K562 (cell line): ENCODE results near the gene PPARD. TPM values are rescaled to one million over a fixed set of nuclear protein-coding genes. Genes with fewer than 3 reads are reported as not detected.

Experiments
- ATAC-seq: fragments of 200-7000 bp; cut with Tn5 transposase; 3 replicates; pipeline ENCODE4 v1.9.1; 2020; ENCODE audit warnings: moderate library complexity
- BruUV-seq: library from RNA; stranded (reverse); fragments of 400-500 nt; replicated peaks from 2 replicates; lab custom pipeline; 2021; lab: Mats Ljungman, UMichigan
- CTCF ChIA-PET: fragments of 300-600 bp; formaldehyde crosslinking; extraction: SDS; loops from one replicate; lab custom pipeline; 2021; ENCODE audit warnings: low intra/inter-chr PET ratio; lab: Yijun Ruan, JAX
- POLR2A ChIA-PET: fragments of 300-600, 350-650 bp; sonication (Branson Sonifier 250); formaldehyde crosslinking; extraction: SDS; loops from one replicate; lab custom pipeline; 2021; ENCODE audit warnings: antibody characterized with exemption, inconsistent platforms; lab: Yijun Ruan, JAX
- DNase-seq, 4 experiments: peaks; one replicate each; pipeline versions ENCODE4 v3.0.0 to v3.0.0-alpha.2; 2011 to 2018; ENCODE audit warnings: low spot score in 3 of 4, mixed read lengths in 3 of 4; ENCODE audit errors: extremely low read depth in 1 of 4
- FAIRE-seq: peaks from 2 replicates; lab custom pipeline; 2011; peaks lifted over from hg19 to GRCh38; lab: Jason Lieb, UNC
- H2AFZ ChIP-seq: 2 replicates; pipeline ENCODE4 v1.6.0; 2011; ENCODE audit warnings: low read depth, low read length, control low read depth, inconsistent platforms
- H3K27ac ChIP-seq: fragments of 200-600 bp; 3 replicates; pipeline ENCODE4 v1.8.0; 2011; ENCODE audit warnings: low read depth, mild to moderate bottlenecking, control low read depth, inconsistent platforms, low read length, moderate library complexity, mixed read lengths; ENCODE audit errors: extremely low read depth
- H3K27me3 ChIP-seq, 2 experiments: fragments of 300-600 bp in 1 of 2; 2 replicates in 1 of 2; 3 replicates in 1 of 2; pipeline versions ENCODE4 v1.6.0 to v1.8.0; 2011; ENCODE audit warnings: inconsistent platforms in 2 of 2, low read length in 2 of 2, mild to moderate bottlenecking in 1 of 2, mixed read lengths in 1 of 2, moderate library complexity in 1 of 2; ENCODE audit not compliant: control insufficient read depth in 2 of 2, insufficient read depth in 2 of 2
- H3K36me3 ChIP-seq: fragments of 300-600 bp; 3 replicates; pipeline ENCODE4 v1.8.0; 2011; ENCODE audit warnings: mild to moderate bottlenecking, low read length, inconsistent platforms; ENCODE audit not compliant: control insufficient read depth, insufficient read depth
- H3K4me1 ChIP-seq, 2 experiments: fragments of 200-600 bp in 1 of 2; replicated peaks in 1 of 2; 2 replicates in 1 of 2; 3 replicates in 1 of 2; pipeline versions ENCODE4 v1.5.1 to v1.8.0; 2011; ENCODE audit warnings: inconsistent platforms in 2 of 2, low read length in 2 of 2, mild to moderate bottlenecking in 1 of 2, mixed read lengths in 1 of 2, moderate library complexity in 1 of 2; ENCODE audit not compliant: control insufficient read depth in 2 of 2, insufficient read depth in 2 of 2
- H3K4me2 ChIP-seq: 2 replicates; pipeline ENCODE4 v1.6.1; 2011; ENCODE audit warnings: low read length, control low read depth, inconsistent platforms, mixed read lengths; ENCODE audit not compliant: insufficient read depth
- H3K4me3 ChIP-seq: fragments of 200-600 bp; sonication (generic), shearing (Covaris generic); 2 replicates; pipeline ENCODE4 v1.5.1; 2016; ENCODE audit warnings: control low read depth, inconsistent platforms
- H3K79me2 ChIP-seq: fragments of 200-600 bp; 3 replicates; pipeline ENCODE4 v1.8.0; 2011; ENCODE audit warnings: low read length, inconsistent platforms; ENCODE audit not compliant: control insufficient read depth, insufficient read depth
- H3K9ac ChIP-seq, 2 experiments: 2 replicates each; pipeline versions ENCODE4 v1.6.0 to v1.6.1; 2011; ENCODE audit warnings: low read depth in 2 of 2, low read length in 2 of 2, control low read depth in 1 of 2, inconsistent platforms in 1 of 2, mild to moderate bottlenecking in 1 of 2, mixed read lengths in 1 of 2; ENCODE audit not compliant: insufficient read depth in 1 of 2
- H3K9me1 ChIP-seq: one replicate; pipeline ENCODE4 v1.6.0; 2011; ENCODE audit warnings: inconsistent platforms, mild to moderate bottlenecking, low read length, moderate library complexity; ENCODE audit not compliant: control insufficient read depth, insufficient read depth
- H3K9me3 ChIP-seq: replicated peaks from 2 replicates; pipeline ENCODE4 v1.5.1; 2011; ENCODE audit warnings: low read depth, low read length, inconsistent platforms; ENCODE audit not compliant: control insufficient read depth, insufficient read depth
- H4K20me1 ChIP-seq: replicated peaks from 2 replicates; pipeline ENCODE4 v1.6.1; 2011; ENCODE audit warnings: low read length, inconsistent platforms, mixed read lengths; ENCODE audit not compliant: control insufficient read depth, insufficient read depth
- EGR1 ChIP-seq: fragments of 450-650 bp; conservative IDR thresholded peaks from 2 replicates; pipeline ENCODE4 v1.6.1; 2017; ENCODE audit warnings: mild to moderate bottlenecking
- EP400 ChIP-seq: fragments of 450-650 bp; IDR thresholded peaks from 2 replicates; pipeline ENCODE4 v1.6.1; 2017; ENCODE audit warnings: antibody characterized with exemption, mild to moderate bottlenecking, moderate library complexity
- HOXB6 ChIP-seq: fragments of 250-450 bp; sonication (Bioruptor Pico); IDR thresholded peaks from 2 replicates; pipeline ENCODE4 v1.5.1; 2022; ENCODE audit warnings: mild to moderate bottlenecking, borderline replicate concordance
- MXI1 ChIP-seq: IDR thresholded peaks from 2 replicates; pipeline ENCODE4 v1.6.1; 2011; ENCODE audit warnings: low read depth, mild to moderate bottlenecking, improper control_type of control experiment, low read length
- SMARCA4 ChIP-seq: fragments of 450-650 bp; IDR thresholded peaks from 2 replicates; pipeline ENCODE4 v1.6.1; 2016
- WGBS: fragments of 100-300 bp; shearing (Covaris generic); methylation state at CpG from one replicate; pipeline ENCODE4 v1.1.6; 2016; ENCODE audit warnings: low coverage, mixed read lengths; ENCODE audit not compliant: insufficient coverage; ENCODE audit errors: missing lambda C conversion rate; 5-methylcytosine and 5-hydroxymethylcytosine counted together
- in situ Hi-C: fragments of 300-500 bp; cut with MboI; formaldehyde crosslinking; loops from 4 replicates; pipeline ENCODE4 v1.15.0; 2018; ENCODE audit warnings: inconsistent platforms, mixed read lengths
- intact Hi-C: fragments of 100-400 bp; cut with micrococcal nuclease; formaldehyde crosslinking; loops from 2 replicates; pipeline ENCODE4 v1.14.2; 2022
- polyA plus RNA-seq, 8 experiments: library from polyadenylated mRNA; depleted of rRNA in 4 of 8; stranded (reverse) in 5 of 8; unstranded in 3 of 8; fragments of >200 nt; fragmentation: Nextera tagmentation in 2 of 8; fragmentation: Illumina TruSeq in 1 of 8; extraction: Ambion mirVana in 2 of 8; extraction: Trizol in 1 of 8; gene quantifications; 2 replicates each; pipeline versions ENCODE4 v1.2.1 to v1.2.3, GENCODE V29; 2011 to 2014; ENCODE audit warnings: inconsistent platforms in 1 of 8, missing spikeins in 1 of 8
- total RNA-seq, 7 experiments: library from RNA; depleted of rRNA in 6 of 7; stranded (reverse); fragments of >200 nt in 6 of 7; fragmentation: Illumina TruSeq in 2 of 7; extraction: Trizol in 2 of 7; gene quantifications; 2 replicates each; pipeline versions ENCODE4 v1.2.1 to v1.2.3, GENCODE V29; 2011 to 2021; ENCODE audit warnings: low replicate concordance in 1 of 7
- TF ChIP-seq, protein P1 (sequence below): fragments of 450-650 bp; IDR thresholded peaks from 2 replicates; pipeline ENCODE4 v1.6.1; 2016; ENCODE audit warnings: mild to moderate bottlenecking, moderate library complexity
- TF ChIP-seq, protein P2 (sequence below): sonication (generic); formaldehyde crosslinking; IDR thresholded peaks from 2 replicates; pipeline ENCODE4 v1.8.1; 2023; ENCODE audit warnings: mild to moderate bottlenecking, missing genetic modification reagents

Gene PPARD
- total and polyA plus RNA-seq, 9 of the 15 experiments (the other 6 are each of a cell fraction or from before 2014, with no cell fraction given), result 0.14 to 13.2 (median 3.8) TPM

DNA sequence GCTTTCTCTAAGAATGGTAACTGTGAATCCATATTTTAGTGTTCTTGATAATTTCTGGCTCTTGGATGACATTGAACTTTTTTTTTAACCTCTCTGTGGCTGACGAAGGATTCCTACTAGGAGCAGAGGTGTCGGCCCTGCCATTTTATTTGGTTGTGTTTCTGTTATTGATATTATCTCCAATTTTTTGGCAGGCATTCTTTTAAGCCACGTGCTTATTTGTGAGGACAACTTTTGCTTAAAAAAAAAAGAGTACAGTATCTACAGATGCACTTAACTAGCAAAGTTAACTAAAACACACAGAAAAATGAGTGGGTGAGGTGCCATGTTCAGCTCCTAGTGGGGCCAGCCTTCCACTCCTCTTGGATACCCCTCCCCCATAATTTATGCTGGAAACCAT lies 110.9 kb downstream of the PPARD start:
- Histone ChIP-seq H3K9ac (peak overlapping the region in 1 of 2 experiments; percentile 55; a peak in 2 of 4 replicates), H3K36me3 (peaks cover 36% of the 10 kb centered on the region; the same call in 2 of the 3 replicates), H2AFZ (peak overlapping the region; percentile 94), H3K79me2 (peaks cover 26% of the 10 kb centered on the region), H4K20me1 (no peaks in the 10 kb centered on the region; the same call in 1 of the 2 replicates), H3K27me3 (0 out of 5 replicates have a peak, but pooled peaks cover 0 to 3% of the 10 kb centered on the region in 2 experiments), H3K9me1 (no peaks in the 10 kb centered on the region), H3K9me3 (no peaks in the 10 kb centered on the region), H3K4me3 (peak overlapping the region; percentile 73), H3K4me2 (peak overlapping the region; percentile 85), H3K4me1 (peaks cover 18 to 27% of the 10 kb centered on the region in 2 experiments), H3K27ac (peak overlapping the region; percentile 78)
- DNase-seq (peak in 1 of 4 experiments; percentile 42), FAIRE-seq (no peak), ATAC-seq (no peak)
- WGBS, result 0% methylated on average over 3 of the region's 3 CpGs
- TSS peak; percentile 64 for BruUV-seq
- ChIA-PET CTCF (no interaction called here), POLR2A (interaction anchor here (1.0 to 4.1 kb wide), 3 partner anchors 12 to 19 kb away, joined by 3 to 31 read pairs (median 7); partner anchors contain the start of gene RPL10A)
- intact Hi-C loops (loop anchor here (1.0 kb wide), 1 partner anchor 15 kb away; the partner anchor contains the start of gene RPL10A), in situ Hi-C loops (loop anchor here (10.0 kb wide), 1 partner anchor 148 kb away; no protein-coding TSS in a partner anchor)
- TF ChIP-seq EGR1 (0 out of 2 replicates have a peak, but pooled peaks have one; percentile 9), SMARCA4 (0 out of 2 replicates have a peak, but pooled peaks have one; percentile 12), EP400 (peak; percentile 35; the same call in 1 of the 2 replicates), HOXB6 (no peak), MXI1 (peak; percentile 49; the same call in 1 of the 2 replicates)
- TF ChIP-seq, protein P1, sequence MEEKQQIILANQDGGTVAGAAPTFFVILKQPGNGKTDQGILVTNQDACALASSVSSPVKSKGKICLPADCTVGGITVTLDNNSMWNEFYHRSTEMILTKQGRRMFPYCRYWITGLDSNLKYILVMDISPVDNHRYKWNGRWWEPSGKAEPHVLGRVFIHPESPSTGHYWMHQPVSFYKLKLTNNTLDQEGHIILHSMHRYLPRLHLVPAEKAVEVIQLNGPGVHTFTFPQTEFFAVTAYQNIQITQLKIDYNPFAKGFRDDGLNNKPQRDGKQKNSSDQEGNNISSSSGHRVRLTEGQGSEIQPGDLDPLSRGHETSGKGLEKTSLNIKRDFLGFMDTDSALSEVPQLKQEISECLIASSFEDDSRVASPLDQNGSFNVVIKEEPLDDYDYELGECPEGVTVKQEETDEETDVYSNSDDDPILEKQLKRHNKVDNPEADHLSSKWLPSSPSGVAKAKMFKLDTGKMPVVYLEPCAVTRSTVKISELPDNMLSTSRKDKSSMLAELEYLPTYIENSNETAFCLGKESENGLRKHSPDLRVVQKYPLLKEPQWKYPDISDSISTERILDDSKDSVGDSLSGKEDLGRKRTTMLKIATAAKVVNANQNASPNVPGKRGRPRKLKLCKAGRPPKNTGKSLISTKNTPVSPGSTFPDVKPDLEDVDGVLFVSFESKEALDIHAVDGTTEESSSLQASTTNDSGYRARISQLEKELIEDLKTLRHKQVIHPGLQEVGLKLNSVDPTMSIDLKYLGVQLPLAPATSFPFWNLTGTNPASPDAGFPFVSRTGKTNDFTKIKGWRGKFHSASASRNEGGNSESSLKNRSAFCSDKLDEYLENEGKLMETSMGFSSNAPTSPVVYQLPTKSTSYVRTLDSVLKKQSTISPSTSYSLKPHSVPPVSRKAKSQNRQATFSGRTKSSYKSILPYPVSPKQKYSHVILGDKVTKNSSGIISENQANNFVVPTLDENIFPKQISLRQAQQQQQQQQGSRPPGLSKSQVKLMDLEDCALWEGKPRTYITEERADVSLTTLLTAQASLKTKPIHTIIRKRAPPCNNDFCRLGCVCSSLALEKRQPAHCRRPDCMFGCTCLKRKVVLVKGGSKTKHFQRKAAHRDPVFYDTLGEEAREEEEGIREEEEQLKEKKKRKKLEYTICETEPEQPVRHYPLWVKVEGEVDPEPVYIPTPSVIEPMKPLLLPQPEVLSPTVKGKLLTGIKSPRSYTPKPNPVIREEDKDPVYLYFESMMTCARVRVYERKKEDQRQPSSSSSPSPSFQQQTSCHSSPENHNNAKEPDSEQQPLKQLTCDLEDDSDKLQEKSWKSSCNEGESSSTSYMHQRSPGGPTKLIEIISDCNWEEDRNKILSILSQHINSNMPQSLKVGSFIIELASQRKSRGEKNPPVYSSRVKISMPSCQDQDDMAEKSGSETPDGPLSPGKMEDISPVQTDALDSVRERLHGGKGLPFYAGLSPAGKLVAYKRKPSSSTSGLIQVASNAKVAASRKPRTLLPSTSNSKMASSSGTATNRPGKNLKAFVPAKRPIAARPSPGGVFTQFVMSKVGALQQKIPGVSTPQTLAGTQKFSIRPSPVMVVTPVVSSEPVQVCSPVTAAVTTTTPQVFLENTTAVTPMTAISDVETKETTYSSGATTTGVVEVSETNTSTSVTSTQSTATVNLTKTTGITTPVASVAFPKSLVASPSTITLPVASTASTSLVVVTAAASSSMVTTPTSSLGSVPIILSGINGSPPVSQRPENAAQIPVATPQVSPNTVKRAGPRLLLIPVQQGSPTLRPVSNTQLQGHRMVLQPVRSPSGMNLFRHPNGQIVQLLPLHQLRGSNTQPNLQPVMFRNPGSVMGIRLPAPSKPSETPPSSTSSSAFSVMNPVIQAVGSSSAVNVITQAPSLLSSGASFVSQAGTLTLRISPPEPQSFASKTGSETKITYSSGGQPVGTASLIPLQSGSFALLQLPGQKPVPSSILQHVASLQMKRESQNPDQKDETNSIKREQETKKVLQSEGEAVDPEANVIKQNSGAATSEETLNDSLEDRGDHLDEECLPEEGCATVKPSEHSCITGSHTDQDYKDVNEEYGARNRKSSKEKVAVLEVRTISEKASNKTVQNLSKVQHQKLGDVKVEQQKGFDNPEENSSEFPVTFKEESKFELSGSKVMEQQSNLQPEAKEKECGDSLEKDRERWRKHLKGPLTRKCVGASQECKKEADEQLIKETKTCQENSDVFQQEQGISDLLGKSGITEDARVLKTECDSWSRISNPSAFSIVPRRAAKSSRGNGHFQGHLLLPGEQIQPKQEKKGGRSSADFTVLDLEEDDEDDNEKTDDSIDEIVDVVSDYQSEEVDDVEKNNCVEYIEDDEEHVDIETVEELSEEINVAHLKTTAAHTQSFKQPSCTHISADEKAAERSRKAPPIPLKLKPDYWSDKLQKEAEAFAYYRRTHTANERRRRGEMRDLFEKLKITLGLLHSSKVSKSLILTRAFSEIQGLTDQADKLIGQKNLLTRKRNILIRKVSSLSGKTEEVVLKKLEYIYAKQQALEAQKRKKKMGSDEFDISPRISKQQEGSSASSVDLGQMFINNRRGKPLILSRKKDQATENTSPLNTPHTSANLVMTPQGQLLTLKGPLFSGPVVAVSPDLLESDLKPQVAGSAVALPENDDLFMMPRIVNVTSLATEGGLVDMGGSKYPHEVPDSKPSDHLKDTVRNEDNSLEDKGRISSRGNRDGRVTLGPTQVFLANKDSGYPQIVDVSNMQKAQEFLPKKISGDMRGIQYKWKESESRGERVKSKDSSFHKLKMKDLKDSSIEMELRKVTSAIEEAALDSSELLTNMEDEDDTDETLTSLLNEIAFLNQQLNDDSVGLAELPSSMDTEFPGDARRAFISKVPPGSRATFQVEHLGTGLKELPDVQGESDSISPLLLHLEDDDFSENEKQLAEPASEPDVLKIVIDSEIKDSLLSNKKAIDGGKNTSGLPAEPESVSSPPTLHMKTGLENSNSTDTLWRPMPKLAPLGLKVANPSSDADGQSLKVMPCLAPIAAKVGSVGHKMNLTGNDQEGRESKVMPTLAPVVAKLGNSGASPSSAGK, result peak; percentile 7; the same call in 1 of the 2 replicates
- TF ChIP-seq, protein P2, sequence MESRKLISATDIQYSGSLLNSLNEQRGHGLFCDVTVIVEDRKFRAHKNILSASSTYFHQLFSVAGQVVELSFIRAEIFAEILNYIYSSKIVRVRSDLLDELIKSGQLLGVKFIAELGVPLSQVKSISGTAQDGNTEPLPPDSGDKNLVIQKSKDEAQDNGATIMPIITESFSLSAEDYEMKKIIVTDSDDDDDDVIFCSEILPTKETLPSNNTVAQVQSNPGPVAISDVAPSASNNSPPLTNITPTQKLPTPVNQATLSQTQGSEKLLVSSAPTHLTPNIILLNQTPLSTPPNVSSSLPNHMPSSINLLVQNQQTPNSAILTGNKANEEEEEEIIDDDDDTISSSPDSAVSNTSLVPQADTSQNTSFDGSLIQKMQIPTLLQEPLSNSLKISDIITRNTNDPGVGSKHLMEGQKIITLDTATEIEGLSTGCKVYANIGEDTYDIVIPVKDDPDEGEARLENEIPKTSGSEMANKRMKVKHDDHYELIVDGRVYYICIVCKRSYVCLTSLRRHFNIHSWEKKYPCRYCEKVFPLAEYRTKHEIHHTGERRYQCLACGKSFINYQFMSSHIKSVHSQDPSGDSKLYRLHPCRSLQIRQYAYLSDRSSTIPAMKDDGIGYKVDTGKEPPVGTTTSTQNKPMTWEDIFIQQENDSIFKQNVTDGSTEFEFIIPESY, result no peak
